Activated CD8-positive, alpha-beta memory T cell treated with anti-CD3 and anti-CD28 coated beads for 4 hours (primary cell): ENCODE data around the gene STMP1.
"Not testable (repeated sequence)": the region's sequence is repeated elsewhere in the genome, so short reads cannot be mapped to it uniquely, and the experiment has no call there.

Experiments
- DNase-seq, 2 donors: peaks; one replicate each; pipeline ENCODE4 v3.0.0-alpha.2; 2020; ENCODE audit warnings: low read depth in 2 of 2

The STMP1 gene

DNA sequence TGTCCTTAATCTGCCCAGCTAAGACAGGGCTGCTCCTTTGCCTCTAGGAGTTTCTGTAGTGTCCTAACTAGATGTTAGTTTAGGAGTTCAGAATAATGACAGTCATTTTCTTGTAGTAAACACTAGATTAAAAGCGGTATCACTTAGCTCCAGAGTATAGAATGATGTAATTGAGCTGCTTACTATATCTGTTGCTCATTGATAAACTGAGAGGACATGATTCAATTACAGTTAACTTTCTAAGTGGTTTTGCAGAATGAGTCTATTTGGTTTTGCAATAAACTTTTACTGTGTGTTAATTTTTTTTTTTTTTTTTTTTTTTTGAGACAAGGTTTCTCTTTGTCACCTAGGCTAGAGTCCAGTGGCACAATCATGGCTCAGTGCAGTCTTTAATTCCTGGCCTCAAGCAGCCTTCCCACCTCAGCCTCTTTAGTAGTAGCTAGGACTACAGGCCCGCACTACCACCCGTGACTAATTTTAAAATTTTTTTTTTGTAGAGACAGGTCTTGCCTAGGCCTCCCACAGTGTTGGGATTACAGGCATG, 1.8 kb downstream of the STMP1 start:
- DNase-seq: no peak

DNA sequence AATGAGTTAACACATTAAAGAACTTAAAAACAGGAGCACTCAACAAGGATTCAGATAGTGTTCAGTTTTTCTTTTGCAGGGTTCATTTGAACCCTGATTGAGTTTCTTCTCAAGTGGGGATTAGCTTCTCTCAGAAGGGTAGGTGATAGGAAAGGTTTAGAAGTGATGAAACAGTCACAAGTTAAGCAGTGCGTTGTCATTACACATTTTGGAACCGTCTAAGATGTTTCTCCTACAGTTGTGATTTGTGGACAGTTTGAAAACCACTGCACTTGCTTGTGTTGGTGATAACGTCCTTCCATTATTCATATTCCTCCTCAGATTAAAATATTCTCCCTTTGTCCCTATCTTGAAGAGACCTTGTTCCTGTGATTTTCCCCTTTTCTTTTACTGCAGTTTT, 2.7 kb downstream of the STMP1 start:
- no peak for DNase-seq

DNA sequence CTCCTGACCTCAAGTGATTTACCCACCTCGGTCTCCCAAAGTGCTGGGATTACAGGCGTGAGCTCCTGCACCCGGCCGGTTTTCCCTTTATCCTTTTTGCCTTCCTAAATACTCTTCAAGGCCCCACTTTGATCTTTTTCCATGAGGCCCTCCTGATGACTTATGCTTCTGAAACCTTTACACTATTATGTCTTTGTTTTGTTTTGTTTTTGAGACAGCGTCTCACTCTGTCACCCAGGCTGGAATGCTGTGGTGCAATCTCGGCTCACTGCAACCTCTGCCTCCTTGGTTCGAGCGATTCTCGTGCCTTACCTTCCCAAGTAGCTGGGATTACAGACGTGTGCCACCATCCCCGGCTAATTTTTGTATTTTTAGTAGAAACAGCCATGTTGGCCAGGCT, 3.8 kb downstream of the STMP1 start:
- no peak for DNase-seq

DNA sequence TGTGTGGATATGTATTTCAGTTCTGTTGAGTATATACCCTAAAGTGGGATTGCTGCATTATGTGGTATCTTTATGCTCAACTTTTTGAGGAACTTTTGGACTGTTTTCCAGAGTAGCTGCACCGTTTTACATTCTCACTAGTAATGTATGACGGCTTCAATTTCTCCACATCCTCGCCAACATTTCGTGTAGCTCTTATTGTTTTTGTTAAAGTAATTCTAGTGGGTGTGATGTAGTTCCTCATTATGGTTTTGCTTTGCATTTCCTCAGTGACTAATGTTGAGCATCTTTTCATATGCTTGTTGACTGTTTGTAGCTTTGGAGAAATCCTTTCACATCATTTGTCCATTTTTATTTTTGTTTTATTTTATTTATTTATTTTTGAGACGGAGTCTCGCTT, 4.5 kb downstream of the STMP1 start:
- DNase-seq: no peak

DNA sequence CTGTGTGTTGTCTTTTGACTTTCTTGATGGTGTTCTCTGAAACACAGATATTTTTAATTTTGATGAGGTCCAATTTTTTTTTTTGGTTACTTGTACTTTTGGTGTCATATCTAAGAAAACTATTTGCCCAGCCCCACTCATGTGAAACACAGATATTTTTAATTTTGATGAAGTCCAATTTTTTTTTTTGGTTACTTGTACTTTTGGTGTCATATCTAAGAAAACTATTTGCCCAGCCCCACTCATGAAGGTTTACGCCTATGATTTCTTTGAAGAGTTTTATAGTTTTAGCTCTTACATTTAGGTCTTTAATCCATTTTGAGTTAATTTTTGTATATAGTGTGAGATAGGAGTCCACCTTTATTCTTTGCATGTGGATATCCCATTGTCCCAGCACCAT, 5.3 kb downstream of the STMP1 start:
- DNase-seq: not testable (repeated sequence)

DNA sequence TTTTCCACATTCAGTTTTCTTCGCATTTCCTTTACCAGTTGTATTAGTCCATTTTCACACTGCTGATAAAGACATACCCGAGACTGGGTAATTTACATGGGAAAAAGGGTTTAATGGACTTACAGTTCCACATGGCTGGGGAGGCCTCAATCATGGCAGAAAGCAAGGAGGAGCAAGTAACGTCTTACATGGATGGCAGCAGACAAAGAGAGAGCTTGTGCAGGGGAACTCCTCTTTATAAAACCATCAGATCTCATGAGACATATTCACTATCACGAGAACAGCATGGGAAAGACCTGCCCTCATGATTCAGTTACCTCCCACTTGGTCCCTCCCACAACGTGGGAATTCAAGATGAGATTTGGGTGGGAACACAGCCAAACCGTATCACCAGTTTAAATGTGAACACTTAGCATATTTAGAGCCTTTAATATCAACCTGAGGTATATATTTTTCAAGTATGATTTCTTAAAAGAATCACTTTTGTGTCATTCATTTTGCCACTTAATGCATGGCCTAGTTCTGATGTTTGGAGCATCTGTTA, 6.6 kb downstream of the STMP1 start:
- not testable (repeated sequence) for DNase-seq

DNA sequence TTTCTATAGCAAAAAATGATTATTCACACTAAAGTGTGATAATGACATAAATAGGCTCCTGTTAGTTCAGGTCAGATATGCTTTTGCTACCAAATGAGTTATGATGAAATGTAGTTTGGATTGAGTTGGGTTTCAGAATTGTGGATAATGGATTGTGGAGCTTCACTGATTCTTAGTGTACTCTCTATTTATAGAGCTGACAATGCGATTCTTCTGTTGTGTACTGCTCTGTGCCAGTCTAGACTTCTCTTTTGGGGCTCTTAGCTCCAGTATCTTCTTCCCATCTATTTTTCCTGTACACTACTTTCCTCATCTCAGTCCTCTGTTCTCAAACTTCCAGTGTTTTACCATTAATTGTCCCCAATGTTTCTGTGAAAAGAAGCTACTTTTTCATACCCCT, 7.5 kb downstream of the STMP1 start:
- DNase-seq: no peak

DNA sequence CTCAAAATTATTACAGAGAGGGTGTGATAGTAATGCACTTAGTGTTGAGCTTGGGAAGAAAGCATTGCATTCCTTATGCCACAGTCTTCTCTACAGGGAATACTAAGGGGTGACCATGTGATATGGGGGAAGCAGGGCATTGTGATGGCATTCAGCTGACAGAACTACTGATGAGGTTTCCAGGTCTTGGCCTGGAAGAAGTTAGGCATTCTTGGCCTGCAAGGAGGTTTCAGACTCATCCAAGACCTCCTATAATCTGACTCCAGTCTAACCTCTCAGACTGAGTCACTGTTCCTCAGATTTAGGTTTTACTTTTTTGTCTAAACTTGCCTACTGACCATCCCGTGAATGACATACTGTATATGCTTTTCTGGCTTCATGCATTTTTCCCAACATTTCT, 7.9 kb downstream of the STMP1 start:
- no peak for DNase-seq

DNA sequence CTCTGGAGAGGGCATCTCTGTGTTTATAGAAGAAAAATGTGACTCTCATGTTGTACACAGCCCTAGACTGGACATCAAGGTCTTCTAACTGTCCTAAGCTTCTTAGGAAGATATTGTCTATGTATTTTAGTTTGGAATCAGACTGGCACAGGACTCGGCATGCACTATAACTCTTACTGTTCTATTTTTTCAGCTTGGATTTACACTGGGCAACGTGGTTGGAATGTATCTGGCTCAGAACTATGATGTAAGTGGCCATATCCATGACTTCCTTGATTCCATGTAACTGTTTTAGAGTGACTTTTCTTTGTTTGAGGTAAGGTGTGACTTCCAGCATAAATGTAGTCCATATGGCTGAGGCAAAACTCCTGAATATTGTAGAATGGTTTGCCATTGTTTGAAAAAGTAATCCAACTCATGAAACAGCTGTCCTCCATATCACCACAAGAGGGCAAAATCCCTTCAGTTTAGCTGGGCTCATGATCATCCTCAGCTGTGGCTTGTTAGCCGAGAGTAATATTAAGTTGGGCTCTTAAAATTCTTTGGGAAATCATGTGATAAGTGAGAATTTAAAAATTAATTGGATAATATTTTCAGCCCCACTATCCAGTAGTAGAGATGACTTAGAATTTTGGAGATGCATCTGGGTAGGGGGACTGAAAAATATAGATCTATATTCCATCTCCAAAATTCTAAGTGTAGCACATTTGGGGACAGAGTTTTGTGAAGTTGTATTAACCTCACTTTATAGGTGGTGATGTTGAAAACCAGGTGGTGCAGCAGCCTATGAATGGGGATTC, 10.4 kb downstream of the STMP1 start:
- DNase-seq: no peak

DNA sequence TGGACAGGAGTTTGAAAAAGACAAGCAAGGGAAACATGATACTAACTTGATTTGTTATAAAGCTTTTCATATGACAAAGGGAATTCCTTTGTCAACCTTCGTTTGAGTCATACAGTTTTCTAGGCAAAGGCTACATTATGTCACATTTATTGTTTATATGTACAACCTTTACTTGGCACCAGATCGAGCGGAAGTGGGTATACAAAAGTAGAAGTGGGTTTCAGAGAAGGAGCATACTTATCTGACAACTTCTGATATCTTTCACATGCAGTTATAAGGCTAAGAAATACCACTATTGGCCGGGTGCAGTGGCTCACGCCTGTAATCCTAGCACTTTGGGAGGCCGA, 11.0 kb downstream of the STMP1 start:
- no peak for DNase-seq

DNA sequence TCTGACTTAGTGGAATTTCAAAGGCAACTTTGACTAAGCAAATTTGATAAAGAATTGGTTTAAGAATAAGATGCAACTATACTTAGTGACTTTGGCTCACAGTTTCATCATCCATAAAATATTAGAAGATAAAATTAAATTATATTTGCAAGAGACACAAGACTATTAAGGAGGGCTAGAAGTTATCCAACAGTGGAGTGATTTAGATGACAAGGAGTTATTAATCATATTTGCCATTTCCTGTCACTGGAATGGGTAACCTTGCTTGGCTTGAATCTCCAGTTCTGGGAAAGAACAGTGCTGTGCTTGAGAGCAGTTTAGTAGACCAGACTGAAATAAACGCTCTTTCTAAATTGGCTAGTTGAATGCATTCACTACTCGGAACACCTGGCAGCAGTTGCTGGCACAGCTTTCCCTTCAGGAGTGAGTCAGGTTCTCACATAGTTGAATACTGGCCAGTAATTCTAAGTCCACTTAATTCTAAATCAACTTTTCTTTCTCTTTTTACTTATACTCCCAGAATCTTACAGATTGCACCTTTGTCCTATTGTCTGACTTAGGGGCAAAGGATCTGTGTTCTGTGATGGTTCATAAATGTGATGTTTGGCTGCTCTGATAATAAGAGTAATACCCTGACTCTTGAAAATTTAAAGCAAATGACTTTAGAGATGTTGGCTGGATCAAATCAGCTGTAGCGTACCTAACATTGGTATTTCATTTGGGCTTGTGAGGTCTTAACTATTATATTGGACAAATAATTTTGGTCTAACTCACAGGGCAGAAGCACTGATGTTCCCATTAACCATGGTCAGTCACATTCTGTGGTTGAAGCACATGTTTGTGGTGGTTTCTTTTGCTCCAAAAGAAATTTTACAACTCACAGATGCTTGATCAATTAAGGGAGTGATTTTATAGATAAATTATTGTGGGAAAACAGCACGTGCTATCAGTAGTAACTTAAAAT, 16.6 kb downstream of the STMP1 start:
- DNase-seq: no peak

DNA sequence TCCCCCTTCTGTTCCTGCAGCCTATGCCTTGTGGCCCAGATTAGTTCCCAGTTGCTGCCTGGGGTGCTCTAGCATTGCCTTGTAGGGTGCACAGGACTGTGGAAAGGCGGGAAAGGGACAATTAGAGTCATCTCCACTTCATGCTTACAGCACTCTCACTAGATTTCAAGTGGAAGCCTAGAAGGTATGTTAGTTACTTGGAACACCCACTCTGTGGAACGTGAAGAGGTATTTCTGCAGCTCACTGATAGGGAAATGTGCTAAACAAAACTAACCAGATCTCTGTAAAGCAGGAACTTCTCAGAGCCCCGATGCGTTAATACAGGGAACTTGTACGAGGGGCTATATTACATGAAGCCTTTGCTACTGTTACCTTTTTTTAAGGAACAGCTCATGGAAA, 19.4 kb downstream of the STMP1 start:
- DNase-seq: no peak

DNA sequence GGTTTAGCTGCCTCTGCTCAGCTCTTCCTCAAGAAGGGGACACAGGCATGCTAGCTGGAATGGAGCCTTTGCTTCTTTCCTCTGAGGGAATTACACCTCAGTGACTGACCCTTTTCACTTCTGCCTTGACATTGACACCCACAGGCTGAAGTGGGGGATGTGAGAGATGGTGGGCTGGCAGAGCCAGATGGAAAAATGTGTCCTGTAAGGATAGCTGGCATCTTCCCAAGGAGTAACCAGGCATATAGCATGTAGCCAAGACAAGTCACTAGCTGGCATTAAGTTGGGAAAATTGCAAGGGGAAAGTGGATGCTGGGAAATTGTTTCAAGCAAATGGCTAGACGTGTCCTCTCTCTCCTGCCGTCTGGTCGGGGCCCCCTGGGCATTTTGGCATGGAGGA, 19.9 kb downstream of the STMP1 start:
- no peak for DNase-seq

DNA sequence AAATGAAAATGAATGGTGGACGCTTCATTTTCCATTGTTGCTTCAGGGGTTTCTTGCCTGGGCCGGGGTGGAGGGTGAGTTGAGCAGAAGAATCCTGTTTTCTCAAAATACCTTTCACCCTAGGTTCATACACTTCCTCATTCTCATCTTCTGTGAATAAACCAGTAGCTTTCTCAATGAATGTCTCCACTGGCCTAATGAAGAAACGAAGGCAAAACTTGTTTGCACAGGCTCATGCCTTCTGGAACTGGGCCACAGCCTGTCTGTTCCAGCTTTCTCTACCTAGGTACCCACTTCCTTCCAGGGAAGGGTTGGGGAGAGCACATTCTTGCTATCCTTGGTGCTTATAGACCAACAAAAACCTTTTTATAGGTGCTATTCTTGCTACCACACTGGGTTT, 21.3 kb downstream of the STMP1 start:
- no peak for DNase-seq

DNA sequence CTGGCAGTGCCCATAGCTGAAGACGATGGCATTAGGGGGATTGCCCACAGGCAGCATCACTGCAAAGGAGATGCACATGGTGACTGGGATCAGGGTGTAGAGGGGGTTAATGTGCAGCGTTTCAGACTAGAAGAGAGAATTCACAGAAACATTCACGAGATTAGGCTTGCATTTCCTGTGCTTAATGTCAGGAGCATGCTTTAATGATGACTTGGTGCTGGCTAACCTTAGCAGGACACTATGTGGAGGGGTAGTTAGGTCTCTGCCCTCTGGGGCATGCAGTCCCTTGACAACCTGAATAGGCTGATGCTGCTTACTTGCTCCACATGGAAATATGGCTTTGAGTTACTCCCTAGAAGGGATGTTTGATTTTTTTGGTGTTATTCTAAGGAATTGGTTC, 21.8 kb downstream of the STMP1 start:
- no peak for DNase-seq

DNA sequence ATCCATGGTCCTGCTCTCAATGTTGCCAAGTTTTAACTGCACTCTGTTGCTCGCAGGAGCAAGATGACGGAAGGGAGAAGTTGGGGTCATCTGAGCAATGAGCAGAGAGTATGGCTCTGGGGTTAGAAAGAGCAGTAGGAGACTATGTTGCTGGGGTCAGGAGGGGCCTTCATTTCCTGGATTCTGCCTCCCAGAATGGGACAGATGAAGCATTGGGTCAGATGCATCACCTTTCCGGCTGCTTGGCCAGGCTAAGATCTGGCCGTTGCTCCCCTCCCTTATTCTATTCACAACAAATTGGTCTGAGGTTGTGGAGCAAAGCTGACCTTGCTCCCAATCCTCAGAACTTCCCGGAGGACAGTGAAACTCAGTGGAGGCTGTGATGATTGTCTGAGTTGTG, 22.4 kb downstream of the STMP1 start:
- no peak for DNase-seq

DNA sequence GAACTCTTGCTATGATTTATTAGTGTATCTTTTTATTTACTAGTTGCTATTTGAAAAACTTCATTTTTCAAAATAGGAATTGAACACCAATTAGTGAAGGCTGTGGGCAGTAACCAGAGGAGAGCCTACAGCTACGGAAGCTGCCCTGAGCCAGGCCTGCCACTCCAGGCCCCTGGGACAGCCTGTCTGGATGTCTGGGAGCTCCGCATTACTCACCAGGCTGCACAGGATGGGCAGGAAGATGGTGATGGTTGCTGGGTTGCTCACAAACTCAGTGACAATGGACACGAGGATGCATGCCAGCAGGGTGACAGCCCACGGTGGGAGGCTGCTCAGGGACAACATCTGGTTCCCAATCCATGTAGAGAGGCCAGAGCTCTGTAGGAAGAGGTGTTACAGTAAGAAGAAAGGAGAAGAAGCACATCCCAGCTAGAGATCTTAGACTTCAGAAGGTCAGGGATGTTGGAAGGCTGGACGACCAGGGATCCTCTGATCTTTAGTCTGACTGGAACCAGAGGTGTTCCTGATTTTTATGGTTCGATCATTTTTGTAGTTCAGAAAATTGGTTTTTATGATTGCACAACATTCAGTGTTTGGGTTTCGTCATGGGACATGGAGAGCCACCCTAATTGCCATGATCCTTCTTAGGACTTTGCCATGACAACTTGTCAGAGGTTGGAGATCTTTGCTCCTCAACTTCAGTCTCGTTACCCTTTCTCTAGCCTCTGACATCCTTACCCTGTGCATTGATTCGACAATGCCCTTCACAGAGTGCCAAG, 23.2 kb downstream of the STMP1 start:
- no peak for DNase-seq

DNA sequence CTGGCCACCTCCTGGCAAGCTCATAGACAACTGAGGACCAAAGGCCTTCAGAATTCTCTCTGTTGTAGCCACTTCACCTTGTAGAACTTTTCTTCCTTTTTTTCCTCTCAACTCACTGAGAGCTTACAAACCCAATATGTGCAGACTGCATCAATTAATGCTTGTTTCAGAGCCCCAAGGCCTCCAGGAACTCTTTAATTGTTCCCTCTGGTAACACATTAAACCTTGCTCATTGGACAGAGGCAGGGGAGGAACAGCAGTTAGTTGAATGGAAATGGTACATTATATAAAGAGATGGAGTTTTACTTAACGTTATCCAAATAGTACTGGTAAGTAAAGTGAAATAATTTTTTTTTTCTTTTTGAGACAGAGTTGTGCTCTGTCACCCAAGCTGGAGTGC, 25.2 kb downstream of the STMP1 start:
- no peak for DNase-seq

DNA sequence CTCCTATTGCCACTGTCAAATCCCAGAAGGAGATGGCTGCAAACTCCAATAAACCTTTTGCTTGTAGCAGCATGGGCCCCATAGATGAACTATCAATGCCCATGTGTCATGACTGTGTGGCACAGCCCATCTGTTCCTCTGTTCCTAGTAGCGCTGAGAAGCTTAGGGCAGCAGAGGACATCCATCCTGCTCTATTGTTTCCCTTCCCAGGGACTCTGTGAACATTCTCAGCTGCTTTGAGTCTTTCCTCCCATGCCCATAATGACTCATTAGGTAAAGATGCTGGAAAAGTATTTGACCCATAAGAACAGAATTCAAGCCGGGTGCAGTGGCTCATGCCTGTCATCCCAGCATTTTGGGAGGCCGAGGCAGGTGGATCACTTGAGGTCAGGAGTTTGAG, 28.3 kb downstream of the STMP1 start:
- no peak for DNase-seq

DNA sequence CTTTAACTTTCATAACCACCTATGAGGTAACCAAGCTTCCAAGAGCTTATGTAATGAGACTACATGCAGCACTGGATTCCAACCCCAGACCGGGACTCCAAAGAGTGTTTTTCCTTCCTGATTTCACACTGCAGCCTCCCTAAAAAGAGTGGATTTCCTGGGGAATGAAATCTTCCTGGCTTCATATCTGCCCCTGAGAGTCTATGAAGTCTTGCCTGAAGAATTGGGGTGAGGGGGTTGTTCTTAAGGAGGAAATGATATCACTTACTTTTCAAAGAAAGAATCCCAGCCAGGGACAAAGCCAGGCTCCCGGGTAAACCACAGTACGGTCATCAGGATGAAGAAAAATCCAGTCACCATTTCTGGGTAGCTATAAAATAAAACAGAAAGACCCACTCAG, 29.7 kb downstream of the STMP1 start:
- DNase-seq: no peak

DNA sequence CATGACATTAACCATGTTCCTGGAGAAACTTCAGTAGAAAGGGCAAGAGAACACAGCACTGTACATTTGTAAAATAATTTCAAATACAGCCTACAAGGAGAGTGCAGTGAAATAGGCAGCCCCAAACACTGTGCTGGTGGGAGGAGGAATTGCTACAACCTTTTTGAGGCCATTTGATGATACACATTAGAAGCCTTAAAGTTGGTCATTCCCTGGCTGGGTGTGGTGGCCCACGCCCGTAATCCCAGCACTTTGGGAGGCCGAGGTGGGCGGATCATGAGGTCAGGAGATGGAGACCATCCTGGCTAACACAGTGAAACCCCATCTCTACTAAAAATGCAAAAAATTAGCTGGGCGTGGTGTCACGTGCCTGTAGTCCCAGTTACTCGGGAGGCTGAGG, 30.3 kb downstream of the STMP1 start:
- not testable (repeated sequence) for DNase-seq

DNA sequence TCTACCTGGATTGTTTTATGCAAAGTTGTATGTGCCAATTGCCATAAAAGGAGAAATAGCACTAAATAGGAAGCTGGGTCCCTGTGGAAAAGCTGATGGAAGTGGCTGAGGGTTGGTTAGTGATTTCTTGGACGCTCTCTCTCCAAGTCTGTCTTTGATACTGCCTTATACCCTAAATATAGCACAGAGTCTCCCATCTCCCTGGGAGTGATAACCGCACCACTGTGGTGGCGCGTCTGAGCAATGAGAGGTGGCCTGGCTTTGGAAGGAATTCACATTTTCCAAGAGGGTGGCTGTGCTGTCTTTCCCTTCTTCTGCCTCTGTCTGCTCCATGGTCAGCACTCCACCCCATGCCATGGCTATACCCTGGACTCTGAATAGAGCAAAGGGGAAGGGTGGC, 31.2 kb downstream of the STMP1 start:
- no peak for DNase-seq
